HG03442 (cell line): ENCODE data around the gene ZNF821.
"Not testable (repeated sequence)": the region's sequence is repeated elsewhere in the genome, so short reads cannot be mapped to it uniquely, and the experiment has no call there.

Experiments
- ATAC-seq: cut with Tn5 transposase; IDR thresholded peaks from one replicate; pipeline ENCODE4 v1.9.1; 2021; ENCODE audit warnings: mild to moderate bottlenecking, moderate library complexity; ENCODE audit not compliant: unreplicated experiment

The ZNF821 gene

DNA sequence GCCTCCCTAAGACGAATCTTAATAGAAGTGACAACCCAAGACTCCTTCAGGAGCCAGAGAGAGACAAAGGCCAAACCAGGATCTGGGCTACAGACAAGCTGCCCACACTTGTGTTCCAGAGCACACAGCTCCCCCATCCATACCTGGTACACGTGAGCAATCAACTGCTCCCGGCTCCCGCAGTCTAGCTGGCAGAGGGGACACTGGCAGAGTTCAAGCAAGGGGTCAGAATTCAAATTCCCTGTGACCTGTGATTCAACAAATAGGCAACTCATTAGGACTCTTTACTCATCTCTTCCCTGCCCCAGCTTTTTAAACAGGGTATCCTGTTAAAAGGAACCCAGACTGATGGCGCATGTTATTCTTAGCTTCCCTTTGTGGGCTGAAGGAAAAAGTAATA, 20.0 kb downstream of the ZNF821 start:
- ATAC-seq, result no peak

DNA sequence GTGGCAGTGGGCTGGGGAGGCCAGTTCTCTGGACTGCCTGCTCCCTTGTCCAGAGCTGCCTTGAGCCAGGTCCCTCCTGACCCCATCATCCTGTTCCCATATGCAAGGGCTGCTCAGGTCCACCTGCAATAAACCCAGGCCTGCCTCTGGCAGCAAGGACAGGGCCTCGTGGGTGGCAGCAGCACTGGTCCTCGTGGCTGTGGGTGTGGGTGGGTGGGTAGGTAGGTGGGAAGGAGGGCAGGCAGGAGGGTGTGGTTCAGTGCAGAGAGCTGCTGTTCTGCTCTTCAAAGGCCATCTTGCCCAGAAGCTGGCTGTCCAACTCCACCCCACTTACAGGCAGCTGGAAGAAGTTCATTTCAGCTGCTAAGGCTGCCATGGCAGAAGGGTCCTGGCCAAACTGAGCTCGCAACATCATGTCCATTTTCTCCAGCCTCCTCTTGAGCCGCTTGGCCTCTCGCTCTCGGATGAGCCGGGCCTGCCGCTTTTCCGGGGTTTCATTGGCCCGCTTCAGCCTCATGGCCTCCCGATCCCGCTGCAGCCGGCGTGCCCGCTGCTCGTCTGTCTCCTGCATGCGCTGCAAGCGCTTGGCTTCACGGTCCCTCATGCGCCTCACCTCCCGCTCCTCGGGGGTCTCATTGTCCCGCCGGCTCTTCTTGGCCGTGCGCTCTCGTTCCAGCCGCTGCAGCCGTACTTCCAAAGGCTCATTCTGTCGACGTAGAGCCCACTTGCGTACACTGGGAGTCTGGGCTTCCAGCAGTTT, 24.0 kb downstream of the ZNF821 start:
- no peak for ATAC-seq

DNA sequence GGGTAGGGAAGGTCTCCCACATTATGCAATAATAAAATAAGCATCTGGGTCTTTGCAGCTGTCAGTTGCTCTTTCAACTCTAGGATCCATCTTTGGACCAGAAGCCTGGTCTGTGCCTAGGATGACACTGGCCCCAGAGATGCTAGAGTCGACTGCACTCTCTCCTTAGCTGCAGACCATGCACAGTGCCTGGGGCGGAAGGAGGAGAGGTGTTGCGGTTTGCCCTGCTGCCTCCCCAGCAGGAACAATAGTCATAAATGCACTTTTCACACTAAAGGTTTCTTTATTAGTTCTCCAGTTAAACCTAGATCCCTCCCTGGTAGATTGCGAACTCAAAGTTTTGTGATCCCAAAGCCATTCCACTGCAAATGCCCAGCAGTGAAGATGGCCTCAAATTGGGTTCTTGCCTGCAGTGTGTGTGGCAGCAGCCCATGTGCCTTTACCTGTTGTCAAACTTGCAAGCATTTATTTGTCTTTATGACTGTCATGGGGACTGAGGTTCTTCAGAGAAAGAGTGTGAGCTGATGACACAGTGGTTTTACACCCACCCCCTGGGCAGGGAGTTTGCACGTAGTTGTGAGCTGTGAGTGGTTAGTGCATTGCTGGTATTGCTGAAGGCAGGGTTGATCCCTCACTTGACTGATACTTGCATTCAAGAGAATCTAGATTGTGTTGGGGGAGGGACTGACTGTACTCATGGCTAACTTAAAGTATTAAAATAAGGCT, 27.9 kb downstream of the ZNF821 start:
- ATAC-seq, result no peak

DNA sequence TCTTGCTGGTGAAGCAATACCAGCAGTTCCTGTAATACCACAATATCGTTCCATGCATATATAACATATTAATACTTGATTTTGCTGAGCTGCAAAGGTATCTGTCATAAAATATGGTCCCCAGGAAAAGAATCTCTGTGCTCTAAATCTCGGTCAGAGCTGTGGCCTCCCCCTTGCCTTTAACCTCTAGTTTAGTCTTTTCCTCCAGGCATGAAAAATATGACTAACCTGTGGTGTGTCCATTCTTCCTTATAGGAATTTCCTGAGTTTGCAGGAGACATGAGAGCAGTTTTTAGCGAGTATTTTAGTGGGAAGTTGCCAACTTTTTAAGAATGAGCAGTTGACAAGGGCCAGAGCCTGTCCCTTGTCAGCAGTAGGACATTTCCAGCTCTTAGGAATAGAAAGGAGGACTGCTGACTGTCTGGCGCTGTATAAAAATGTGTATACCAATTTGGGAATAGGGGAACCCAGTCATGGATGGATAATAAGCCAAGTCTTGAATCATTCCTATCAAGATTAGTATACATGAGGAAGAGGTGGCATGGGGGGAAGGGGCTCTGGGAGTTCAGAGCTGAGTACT, 29.5 kb downstream of the ZNF821 start:
- ATAC-seq, result no peak

DNA sequence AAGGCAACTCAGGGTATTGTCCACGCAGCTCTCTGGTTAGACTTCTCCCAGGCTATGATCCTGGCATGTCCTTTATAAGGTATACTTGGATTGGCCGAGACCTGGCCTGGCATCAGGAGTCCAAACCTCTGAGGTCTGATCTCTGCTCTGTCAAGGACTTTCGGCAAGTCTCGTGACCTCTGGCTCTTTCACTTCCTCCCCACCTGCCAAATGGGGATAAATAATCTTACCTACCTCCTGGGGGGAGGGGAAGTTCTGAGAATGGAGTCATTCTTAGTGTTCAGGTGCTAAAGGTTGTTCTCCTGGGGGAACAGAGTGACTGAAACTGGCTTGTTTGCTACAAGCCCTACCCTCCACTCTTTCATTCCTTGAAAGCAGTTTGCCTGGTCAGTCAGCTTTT, 30.6 kb downstream of the ZNF821 start:
- ATAC-seq, result peak; percentile 59

DNA sequence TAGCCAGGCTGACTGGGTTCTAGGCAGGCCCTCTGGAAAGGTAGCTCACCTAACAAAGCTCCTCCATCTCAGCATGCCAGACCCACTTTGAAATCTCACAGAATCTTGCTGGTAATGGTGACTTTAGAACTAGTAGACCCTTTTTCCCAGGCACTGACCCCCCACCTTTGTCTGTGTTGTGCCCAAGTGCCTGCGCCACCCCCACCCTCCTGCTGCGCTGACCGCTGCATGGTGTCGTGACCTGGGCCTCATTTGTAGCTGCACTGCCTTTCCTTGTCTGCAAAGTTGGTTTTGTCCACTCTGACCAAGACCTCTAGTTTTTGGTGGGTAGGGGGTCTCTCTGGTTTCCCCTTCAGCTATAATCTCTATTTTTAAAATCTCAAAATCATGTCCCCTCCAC, 31.4 kb downstream of the ZNF821 start:
- no peak for ATAC-seq

DNA sequence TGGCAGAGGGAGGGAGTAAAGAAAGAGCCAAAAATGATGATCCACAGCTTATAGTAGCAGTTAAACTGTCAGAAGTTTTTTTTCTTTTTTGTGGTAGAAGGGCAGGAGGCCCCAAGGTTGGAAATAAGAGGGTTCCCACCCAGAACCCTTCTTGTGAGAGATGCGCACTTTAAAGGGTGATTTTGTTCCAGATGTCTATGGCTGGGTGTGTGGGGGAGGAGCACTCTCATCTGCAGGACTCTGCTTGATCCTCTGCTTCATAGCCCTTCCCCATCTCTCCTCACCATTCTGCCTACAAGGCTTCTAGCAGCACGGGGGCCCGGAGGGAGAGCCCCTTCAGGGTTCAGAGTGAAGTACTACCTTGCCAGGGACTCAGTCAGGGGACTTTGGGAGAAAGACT, 31.8 kb downstream of the ZNF821 start:
- no peak for ATAC-seq

DNA sequence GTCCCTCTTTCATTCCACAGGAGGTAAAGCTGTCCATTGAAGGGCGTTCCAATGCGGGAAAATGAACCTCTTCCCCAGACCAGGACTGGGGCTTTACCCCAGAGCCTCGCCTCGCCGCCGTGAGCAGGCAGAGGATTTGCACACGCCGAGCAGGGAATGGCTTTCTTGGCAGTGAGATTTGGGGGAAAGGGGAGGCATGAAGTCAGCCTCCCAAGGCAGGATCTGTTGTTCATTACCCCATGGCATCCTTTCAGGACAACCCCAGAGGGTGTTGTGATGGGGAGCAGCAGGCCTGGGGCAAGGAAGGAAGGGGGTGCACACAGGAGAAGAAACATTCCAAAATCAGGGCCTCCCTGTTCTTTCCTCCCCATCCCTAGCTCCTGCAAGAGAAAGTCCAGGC, 32.2 kb downstream of the ZNF821 start:
- no peak for ATAC-seq

DNA sequence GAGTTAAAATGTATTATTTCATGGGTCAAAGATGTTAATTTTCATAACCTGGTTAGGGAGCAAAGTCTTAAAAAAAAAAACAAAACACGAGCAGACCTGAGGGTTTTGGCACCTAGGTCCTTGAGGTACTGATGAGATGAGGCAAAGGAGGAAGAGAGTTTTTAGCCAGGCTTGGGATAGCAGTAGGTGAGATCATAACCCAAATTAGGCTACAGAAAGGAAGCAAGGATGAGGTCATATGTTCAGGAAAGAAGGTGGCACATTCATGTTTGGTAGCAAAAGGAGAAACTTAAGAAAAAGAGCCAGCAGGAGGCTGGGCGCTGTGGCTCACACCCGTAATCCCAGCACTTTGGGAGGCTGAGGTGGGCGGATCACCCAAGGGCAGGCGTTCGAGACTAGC, 35.4 kb downstream of the ZNF821 start:
- ATAC-seq, result no peak

DNA sequence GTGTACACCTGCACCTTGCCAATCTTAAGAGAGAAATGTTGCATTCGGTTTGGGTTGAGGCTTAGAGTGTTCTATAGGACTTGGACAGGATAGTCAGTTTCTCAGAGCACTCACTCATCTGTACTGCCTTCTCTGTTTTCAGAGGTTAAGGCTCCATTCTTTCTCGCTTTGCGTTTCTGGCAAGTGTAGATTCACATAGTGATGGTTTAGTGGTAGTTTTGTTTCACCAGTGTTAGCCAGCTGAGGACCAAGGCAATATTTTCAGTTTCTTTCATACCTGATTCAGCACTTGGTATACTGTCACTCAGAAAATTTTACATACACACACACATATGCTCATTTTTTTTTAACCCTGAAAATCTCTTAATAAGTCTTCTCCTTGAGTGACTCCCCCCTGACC, 36.9 kb downstream of the ZNF821 start:
- no peak for ATAC-seq

DNA sequence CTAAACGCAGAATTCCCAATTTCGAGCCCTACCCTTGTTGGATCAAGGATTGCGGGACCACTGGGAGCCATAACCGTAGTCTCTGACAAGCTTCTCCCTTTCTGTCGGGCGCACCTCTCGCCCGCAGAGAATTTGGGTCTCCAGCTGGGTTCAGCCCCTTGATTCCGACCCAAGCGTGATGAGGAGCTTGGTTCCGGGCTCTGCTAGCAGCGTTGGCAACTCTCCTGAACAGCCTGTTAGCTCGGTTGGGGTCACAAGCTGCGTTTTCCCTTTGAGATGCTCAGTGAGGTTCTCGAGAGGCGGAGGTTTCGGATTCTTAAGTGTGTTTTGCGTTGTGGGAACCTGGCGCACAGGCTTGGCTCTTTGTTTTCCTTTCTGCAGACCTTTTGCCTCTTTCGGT, 37.6 kb downstream of the ZNF821 start:
- no peak for ATAC-seq

DNA sequence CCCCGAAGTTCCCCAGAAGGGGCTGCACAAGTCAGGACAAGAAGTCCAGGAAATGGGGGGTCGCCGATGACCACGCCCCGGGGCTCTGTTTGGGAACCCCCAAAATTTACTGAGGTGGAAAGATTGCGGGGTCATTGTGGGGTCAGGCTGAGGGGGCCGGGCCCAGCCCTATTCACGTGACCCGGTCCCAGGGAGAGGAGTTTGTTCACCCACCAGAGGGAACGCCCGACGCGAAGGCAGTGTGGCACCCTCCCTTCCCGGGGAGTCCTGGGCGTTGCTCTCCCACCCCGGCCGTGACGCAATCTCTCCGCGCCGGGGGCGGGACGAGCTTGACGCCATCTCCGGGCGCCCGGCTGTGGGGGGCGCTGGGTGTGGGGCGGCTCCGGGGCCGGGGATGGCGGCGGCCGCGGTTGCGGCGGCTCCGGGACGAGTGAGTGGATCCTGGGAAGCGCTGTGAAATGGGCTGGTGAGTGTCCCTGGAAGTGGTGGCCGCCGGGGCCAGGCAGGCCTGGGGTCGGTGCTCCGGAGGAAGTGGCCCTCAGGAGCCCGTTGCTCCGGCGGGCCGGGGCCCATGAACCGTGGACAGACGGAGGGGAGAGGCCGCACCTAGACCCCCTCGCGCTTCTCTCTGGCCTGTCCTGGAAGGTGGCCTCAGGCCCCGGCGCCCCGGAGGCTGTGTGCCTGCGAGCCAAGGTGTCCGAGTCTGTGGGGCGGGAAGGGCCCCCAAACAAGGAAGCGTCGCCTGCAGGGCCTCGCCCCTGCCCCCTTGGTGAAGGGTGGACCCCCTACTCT, 38.1 kb downstream of the ZNF821 start, which contains the start of gene ATXN1L:
ATXN1L (plus strand) TSS at position 338 of the 792 bp plus-strand sequence. CDS start 3,765 bp downstream, outside the sequence.
- ATAC-seq, result peak; percentile 72

DNA sequence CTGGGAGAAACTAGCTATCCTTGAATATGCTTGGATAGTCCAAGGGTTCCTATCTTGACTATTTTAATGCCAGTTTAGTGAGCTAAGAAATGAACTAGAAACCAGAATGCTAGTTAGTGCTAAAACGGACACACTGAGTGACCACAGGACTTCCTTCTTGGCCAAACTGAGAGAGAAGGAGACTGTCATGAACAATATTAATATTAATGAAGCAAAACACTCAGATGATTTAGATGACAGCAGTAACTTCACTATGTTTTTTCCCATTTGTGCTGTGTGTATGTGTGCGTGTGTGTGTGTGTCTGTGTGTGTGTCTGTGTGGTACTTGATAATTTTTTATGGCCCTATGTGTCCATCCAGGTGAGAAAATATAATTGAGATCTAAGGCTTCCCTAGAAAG, 40.4 kb downstream of the ZNF821 start:
- no peak for ATAC-seq

DNA sequence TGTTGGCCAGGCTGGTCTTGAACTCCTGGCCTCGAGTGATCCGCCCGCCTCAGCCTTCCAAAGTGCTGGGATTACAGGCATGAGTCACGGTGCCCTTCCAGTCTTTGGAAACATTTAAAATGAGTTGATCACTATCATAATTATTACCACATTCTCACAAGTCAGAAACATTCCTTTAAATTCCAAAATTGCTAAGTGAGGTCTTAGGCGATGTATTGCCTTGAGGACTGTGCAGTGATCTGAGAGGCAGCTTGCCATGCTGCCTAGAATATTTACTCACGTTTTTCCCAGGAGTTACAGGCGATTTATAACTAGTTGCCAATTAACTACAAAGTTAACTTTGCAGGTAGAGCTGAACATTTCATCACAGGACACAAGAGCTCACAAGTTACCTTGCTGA, 43.9 kb downstream of the ZNF821 start:
- no peak for ATAC-seq

DNA sequence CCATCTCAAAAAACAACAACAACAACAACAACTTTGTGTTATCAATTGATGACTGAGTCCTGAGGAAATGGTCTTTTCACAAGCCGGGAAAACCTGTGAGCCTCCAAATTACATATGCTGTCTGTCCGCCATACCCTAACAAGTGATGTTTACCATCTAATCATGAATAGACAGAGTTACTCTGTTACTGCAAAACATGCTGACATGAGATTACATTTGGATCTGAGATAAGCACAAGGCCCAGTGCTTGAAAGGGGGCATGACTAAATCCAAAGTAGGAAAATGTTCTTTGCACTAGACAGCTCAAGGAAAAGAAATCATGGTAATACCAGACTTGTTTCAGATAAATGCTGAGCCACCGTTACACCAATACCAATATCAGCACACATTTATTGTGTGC, 46.8 kb downstream of the ZNF821 start:
- no peak for ATAC-seq

DNA sequence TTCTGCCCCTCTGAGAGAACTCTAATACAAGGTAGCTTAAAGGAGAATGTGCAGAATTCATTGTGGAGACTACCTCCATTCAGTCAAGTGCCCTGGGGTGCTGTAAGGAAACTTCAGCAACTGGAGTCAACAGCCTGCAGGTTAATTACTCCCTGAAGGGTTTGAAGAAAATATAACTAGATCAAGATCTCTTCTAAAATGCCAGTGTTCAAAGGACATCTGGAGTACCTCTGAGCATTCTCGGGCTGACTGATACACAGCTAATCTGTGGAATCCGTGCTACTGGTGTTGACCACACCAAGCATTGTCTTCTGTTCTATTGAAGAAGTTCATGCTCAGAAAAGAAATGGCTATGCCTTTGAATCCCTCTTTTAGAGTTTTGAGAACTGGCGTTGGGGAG, 49.7 kb downstream of the ZNF821 start:
- no peak for ATAC-seq

DNA sequence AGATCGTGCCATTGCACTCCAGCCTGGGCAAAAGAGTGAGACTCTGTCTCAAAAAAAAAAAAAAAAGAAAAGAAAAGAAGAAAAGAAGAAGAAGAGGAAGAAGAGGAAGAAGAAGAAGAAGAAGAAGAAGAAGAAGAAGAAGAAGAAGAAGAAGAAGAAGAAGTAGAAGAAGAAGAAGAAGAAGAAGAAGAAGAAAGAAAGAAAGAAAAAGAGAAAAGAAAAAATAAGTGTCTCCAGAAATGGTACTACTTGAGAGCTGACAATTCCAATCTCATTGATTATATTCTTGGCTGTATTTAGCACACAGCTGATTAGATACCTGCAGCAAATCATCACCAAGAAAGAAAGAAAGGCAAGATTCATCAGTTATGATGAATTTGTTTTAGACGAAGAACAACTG, 51.9 kb downstream of the ZNF821 start:
- ATAC-seq, result not testable (repeated sequence)

DNA sequence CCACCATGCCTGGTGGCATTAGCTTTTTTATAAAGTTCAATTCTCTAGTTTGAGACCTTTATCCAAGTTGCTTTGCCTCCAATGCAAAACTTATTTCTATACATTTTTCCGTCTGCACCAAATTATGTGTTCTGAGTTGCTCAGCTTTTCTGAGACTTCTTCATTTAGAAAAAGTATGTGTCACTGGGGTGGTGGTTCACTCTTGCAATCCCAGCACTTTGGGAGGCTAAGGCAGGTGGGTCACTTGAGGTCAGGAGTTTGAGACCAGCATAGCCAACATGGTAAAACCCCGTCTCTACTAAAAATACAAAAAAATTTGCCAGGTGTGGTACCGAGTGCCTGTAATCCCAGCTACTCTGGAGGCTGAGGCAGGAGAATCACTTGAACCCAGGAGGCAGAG, 52.3 kb downstream of the ZNF821 start:
- not testable (repeated sequence) for ATAC-seq

DNA sequence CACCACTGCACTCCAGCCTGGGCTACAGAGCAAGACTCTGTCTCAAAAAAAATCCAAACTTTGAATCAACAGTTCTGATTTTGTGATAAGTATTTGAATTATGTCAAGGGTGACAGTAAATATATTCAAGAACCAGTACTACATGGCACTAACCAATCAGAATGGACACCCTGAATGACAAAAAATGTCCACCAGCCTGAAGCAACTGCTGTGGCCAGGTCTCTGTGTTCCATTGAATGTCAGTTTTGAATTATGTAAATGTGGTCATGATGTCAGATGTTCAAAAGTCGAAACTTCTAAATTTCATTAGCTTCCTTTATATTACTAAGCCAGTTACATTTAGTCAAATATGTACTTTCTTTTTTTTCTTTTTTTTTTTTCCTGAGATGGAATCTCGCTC, 53.6 kb downstream of the ZNF821 start:
- ATAC-seq, result no peak

DNA sequence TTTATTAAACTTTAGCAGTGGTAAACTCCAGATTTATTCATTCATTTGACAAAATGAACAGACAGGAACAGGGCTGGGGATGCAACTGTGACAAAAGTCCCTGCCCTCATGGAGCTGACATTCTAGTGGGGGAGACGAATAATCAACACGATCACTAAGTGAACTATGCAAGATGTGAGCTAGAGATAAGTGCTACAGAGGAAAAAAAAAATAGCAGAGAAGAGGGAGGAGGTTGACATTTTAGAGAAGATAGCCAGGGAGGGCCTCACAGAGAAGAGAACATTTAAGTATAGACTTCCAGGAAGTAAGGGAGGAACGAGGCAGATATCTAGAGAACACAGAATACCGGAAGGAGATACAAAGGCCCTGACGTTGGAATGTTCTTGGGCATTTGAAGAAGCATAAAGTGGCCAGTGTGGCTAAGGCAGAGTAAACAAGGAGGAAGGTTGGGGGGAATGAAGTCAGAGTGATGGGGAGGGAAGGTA, 57.4 kb downstream of the ZNF821 start:
- no peak for ATAC-seq

DNA sequence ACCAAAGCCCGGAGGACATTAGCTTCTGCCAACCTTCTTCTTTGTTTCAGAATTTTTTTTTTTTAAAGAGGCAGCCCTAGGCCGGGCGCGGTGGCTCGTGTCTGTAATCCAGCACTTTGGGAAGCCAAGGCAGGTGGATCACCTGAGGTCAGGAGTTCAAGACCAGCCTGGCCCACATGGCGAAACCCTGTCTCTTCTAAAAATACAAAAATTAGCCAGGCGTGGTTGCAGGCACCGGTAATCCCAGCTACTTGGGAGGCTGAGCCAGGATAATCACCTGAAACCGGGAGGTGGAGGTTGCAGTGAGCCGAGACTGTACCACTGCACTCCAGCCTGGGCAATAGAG, 66.9 kb downstream of the ZNF821 start:
- not testable (repeated sequence) for ATAC-seq
